Hematopoietic multipotent progenitor cell (in vitro differentiated cells): ENCODE results near the gene PODXL2. TPM values are rescaled to one million over a fixed set of nuclear protein-coding genes. Genes with fewer than 3 reads are reported as not detected.
"Not testable (repeated sequence)": the region's sequence is repeated elsewhere in the genome, so short reads cannot be mapped to it uniquely, and the experiment has no call there.

Experiments
- DNase-seq, 3 donors: peaks; one replicate each; pipeline ENCODE4 v3.0.0-alpha.2; 2011 to 2015; ENCODE audit warnings: low read depth in 2 of 3, low spot score in 2 of 3
- total RNA-seq: library from RNA; depleted of rRNA; stranded (reverse); fragments of >200 nt; gene quantifications from one replicate; pipeline ENCODE4 v1.2.3, GENCODE V29; 2012

Gene PODXL2
- total RNA-seq, 1 donor = 12.4 TPM

DNA sequence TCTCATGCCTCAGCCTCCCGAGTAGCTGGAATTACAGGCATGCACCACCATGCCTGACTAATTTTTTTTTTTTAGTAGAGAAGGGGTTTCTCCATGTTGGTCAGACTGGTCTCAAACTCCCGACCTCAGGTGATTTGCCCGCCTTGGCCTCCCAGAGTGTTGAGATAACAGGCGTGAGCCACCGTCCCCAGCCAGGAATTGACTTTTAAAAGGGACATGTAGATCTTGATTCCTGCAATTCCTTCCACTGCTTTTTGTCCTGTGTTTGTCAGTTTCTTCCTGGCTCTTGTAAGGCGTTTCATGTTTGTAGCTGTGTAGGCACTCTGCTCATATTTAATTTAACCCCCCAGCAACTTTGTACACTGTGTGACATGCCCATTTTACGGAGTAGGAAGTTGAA, 23.4 kb upstream of the PODXL2 start:
- not testable (repeated sequence) for DNase-seq

DNA sequence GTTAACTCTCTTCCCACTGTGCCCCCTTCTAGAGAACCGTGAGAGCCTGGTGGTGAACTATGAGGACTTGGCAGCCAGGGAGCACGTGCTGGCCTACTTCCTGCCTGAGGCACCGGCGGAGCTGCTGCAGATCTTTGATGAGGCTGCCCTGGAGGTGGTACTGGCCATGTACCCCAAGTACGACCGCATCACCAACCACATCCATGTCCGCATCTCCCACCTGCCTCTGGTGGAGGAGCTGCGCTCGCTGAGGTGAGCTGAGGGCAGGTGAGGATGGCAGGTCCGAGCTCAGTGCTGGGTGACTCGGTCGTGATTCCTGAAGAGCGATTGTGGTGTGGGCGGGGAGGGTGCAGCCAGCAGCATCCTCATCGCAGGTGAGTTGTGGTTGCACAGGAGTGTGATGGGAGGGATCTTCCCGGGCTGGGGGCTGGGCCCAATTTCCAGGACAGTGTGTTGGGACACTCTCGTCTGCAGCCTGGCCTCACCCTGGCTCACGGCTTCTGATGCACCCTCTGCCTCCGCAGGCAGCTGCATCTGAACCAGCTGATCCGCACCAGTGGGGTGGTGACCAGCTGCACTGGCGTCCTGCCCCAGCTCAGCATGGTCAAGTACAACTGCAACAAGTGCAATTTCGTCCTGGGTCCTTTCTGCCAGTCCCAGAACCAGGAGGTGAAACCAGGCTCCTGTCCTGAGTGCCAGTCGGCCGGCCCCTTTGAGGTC, 22.7 kb upstream of the PODXL2 start:
- no peak for DNase-seq

DNA sequence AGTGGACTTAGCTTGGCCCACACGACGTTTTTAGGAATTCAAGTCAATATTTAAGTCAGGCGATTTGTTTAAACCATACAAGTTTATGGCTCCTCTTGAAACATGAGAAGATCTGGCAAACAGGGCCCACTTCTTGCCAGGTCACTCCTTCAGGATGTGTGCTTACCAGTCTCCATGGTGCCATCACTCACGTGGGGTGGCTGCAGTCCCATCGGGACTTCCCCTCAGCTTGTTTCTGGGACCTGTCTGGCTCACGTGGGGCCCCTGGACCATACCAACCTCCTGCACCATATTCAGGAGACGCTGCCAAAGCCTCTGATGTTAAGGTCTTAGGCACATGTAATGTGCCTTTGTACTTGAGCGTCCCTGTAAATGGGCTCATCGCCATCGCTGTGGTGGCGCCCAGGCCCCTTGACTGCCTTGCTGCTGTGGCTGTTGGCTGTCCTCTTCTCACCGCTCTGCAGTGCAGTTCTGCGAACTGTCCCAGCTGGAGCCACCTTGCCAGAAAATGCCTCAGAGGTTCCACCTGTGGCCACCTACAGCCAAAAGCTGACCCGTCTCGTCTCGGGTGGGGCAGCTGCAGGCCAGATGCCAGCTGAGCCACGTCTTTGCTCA, 21.9 kb upstream of the PODXL2 start:
- DNase-seq = no peak

DNA sequence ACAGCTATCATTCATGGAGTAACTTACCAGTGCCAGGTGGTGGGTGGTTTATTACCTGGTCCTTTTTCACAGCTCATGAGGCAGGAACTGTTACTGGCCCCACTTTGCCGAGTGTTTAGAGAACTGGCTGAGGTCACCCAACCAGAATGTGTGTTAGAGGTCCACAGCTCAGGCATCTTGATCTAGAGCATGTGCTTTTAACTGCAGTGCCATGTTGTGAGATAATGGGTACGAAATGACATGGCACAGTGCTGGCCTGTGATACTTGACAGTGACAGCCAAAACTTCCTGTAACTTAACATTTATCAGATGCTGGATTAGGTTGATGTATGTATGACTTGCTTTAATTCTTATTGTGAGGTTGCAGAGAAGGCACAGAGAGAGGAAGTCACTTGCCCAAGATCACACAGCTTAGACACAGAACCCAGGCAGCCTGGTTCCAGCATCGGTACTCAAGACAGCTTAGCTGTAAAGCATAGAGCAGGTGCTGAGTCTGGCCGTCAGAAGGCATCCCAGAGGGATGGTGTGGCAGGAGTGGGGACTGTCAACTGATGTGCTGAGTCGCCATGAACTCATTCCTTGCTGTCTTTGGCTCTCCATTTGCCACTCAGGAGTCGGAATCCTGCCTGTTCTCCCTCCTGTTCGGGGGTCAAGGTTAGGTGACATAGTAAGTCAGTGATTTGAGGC, 21.2 kb upstream of the PODXL2 start:
- DNase-seq = no peak

DNA sequence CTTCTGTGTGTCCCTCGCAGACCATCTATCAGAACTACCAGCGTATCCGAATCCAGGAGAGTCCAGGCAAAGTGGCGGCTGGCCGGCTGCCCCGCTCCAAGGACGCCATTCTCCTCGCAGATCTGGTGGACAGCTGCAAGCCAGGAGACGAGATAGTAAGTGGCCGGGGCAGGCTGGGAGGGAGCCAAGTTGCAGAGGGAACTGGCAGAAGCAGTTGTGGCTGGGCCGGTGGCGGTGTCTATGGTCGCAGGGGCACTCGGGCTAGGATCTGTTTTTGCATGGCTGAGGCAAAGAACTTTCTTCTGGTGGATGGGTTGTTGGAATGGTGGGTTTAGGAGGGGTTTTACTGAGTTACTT, 20.6 kb upstream of the PODXL2 start:
- DNase-seq = no peak

DNA sequence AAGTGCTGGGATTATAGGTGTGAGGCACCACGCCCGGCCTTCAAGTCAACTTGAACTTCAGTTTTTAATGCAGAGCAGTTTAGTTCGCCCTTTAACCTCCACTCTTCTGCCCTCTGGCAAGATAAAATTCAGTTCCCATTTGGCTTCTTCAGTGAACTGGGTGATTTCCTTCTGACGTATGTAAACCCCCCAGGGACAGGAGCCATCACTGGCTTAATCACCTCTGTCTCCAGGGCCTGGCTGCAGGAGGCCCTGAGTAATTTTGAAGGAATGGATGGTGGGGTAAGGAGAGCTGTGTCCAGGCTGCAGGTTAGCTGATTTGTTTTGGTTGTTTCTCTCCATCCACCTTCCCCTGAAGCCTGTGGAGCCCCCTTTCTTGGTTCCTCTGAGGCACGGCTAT, 18.9 kb upstream of the PODXL2 start:
- no peak for DNase-seq

DNA sequence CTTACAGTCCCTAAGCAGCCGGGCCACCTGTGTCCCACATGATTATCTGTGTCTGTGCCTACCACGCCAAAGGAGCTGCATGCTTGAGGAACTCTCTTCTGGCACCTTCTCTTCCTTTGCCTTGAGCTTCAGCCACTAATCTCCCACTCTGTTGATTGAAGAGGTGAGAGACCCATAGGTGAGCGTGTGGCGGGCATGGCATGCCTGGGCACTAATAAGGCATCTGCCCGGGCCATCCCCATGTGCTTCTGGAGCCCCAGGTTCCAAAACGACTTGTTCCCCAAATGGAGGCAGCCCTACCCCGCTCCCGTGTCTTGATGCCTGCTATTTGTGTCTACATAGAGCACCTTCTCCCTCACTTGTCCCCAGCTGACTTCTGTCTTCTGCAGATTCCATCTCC, 17.7 kb upstream of the PODXL2 start:
- no peak for DNase-seq

DNA sequence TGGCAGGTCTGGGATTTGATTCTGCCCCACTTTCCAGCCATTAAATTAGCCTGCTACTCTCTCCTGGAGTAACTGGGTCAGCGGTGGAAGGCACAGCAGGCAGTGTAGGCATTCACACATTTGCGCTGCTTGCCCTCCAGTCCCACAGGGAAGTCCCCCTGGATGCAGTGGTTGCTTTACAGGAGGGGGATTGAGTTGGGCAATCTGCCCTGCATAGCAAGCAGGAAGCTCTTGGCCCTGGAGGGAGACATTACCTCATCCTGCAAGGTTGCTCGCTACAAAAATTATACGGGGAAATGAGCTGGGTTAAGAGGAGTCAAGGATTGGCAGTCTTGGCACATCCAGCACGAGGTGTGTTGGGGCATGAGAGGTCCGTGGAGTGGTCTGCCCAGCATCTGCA, 16.0 kb upstream of the PODXL2 start:
- DNase-seq = no peak

DNA sequence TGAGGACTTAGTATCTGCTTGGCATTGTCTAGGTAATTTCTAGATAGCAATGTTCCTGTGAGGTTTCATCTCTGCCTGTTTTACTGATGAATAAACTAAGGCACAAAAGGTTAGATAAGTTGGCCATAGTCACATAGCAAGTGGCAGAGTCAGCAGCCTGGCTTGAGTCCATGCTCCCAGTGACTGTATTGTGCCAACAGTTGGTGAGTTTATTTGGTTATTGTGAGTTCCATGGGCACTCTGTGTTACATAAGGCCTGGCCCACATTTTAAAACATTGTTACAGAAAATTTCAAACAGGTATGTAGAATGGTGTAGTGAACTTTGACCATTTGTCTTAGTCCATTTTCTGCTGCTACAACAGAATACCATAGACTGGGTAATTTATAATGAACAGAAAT, 15.6 kb upstream of the PODXL2 start:
- no peak for DNase-seq

DNA sequence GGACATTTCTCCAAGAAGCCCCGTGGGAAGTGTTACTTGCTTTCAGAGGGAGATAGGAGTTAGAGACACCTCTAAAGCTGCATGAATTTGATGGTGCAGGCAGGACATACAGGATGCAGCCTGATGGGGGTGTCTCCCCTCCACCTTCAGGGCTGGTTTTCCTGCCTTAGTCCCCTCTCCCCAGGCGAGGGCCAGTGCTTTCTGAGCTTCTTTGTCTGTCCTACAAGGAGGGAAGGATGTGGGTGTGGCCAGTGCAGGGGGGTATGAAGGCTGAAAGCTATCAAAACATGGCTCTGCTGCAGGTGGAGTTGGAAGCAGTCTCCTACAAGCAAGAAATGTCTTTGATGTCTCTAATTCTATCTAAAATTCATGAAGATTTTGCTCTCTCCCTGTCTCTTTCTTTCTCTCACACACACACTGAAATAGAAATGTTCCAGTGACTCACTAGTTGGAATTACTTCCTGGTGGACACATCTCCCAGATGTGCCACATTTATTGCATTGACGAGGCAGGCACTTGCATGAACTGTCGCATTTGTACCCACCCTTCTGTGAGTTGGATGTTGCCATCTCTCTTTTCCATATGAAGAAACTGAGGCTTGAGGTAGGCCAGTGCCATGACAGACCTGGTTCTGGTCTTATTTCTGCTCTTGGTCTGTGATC, 13.9 kb upstream of the PODXL2 start:
- DNase-seq = no peak

DNA sequence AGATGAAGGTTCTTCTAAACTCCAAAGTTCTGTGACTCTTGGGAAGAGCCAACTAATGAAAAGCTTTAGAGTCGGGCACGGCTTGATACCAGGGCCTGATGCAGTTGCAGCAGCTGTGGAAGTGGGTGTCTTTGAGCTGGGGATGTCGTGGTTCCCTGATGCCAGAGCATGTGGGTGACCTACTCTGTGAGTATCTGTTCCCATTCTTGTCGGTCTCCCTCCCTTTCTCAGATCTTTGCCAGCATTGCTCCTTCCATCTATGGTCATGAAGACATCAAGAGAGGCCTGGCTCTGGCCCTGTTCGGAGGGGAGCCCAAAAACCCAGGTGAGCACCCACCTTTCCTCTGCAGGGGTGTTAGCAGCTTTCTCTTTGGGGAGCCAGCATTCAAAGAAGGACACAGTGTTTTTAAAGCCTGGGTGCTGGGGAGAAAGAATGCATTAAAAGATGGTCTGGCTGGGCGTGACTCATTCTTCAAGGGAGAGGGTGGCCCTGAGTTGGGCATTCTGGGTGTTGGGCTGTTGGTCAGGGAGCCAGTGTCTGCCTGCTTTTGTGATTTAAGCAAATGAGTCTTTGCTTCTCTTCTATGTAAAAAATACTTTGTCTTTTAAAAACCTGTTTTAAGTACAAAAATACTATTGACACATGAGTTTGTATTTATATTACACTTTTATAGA, 13.2 kb upstream of the PODXL2 start:
- DNase-seq = no peak

DNA sequence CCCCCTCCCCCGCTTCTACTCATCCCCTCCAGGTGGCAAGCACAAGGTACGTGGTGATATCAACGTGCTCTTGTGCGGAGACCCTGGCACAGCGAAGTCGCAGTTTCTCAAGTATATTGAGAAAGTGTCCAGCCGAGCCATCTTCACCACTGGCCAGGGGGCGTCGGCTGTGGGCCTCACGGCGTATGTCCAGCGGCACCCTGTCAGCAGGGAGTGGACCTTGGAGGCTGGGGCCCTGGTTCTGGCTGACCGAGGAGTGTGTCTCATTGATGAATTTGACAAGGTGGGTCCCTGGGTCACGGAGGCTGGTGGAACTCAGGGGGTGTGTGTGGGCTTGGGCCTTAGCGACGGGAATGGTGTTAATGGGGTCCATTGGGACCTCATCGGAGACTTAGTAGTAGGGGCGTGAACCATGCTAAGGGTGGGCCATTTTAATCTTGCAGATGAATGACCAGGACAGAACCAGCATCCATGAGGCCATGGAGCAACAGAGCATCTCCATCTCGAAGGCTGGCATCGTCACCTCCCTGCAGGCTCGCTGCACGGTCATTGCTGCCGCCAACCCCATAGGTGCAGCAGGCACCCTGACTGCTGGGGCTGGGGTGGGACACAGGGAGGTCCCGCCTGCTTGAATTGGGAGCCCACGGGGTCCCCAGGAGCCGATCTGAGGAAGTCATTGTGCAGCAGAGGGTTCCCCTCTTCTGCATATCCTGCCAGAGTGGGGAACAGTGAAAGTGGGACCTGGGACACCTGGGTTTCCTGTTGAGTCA, 12.0 kb upstream of the PODXL2 start:
- no peak for DNase-seq

DNA sequence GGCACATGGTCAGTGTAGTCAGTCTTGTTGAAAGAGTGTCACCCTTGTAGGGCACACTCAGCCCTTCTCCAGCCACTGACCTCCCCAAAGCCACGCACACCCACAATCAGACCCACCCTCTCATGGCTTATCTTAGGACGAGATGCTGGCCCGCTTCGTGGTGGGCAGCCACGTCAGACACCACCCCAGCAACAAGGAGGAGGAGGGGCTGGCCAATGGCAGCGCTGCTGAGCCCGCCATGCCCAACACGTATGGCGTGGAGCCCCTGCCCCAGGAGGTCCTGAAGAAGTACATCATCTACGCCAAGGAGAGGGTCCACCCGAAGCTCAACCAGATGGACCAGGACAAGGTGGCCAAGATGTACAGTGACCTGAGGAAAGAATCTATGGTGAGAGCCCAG, 10.1 kb upstream of the PODXL2 start:
- DNase-seq = no peak

DNA sequence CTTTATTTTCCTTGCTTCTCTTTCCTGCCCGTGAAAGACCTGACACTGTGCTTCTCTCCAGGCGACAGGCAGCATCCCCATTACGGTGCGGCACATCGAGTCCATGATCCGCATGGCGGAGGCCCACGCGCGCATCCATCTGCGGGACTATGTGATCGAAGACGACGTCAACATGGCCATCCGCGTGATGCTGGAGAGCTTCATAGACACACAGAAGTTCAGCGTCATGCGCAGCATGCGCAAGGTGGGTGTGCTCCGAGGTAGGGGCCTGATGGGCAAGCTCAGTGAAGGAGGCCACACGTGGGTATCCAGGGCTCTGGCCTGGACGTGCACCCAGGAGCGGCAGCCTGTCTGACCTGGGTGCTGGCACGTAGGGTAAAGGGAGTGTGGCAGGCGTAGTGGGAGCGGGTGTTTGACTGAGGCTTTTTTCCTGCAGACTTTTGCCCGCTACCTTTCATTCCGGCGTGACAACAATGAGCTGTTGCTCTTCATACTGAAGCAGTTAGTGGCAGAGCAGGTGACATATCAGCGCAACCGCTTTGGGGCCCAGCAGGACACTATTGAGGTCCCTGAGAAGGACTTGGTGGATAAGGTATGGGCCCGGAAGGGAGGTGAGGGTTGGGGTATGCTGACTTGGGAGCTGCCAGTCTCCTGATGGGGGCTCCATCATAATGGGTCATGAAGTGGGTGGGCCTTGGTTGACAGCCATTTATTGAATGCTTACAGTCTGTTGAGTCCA, 8.2 kb upstream of the PODXL2 start:
- no peak for DNase-seq

DNA sequence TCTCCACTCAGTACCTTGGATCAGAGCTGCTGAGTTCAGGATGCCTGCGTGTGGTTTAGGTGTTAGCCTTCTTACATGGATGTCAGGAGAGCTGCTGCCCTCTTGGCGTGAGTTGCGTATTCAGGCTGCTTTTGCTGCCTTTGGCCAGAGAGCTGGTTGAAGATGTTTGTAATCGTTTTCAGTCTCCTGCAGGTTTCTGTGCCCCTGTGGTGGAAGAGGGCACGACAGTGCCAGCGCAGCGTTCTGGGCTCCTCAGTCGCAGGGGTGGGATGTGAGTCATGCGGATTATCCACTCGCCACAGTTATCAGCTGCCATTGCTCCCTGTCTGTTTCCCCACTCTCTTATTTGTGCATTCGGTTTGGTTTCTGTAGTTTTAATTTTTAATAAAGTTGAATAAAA, 7.0 kb upstream of the PODXL2 start:
- no peak for DNase-seq

DNA sequence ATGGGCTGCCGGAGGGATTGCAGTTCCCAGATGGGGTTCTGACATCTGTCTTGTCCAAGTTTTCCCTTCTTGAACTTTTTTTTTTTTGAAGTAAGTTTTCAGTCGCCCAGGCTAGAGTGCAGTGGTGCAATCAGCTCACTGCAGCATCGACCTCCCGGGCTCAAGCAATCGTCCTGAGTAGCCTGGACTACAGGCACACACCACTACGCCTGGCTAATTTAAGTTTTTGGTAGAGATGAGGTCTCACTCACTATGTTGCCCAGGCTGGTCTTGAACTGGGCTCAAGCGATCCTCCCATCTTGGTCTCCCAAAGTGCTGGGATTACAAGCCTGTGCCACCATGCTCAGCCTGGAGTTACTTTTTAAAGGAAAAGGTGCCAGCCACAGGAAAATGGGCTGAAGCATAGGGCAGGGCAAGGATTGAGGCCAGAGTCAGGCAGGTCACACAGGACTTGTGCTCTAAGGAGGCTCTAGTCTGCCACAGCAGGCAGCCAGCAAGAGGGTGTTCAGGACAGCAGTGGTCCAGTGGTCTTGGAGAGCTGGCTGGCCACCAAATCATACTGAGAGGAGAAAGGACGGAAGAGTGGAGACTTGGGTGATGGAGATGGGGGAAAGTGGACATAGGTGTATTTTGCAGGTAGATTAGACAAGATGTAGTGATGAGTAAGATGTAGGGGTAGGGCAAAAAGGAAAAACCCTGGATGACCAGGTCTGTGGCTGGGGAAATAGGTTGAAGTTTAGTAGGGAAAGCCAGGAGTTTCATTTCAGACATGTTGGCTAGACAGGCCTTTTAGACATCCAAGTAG, 6.0 kb upstream of the PODXL2 start:
- no peak for DNase-seq

DNA sequence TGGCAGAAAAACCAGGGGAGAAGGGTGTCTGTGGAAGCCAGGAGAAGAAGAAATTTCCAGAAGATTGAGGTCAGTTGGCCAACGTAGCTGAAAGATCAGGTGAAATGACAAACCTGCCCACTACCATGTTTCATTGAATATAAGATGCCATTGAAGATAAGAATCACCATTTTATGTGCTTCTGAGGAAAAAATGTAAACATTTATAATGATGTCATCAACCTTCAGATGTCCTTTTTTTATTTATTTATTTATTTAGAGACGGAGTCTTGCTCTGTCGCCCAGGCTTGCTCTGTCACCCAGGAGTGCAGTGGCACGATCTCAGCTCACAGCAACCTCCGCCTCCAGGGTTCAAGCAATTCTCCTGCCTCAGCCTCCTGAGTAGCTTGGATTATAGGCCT, 4.9 kb upstream of the PODXL2 start:
- DNase-seq = no peak

DNA sequence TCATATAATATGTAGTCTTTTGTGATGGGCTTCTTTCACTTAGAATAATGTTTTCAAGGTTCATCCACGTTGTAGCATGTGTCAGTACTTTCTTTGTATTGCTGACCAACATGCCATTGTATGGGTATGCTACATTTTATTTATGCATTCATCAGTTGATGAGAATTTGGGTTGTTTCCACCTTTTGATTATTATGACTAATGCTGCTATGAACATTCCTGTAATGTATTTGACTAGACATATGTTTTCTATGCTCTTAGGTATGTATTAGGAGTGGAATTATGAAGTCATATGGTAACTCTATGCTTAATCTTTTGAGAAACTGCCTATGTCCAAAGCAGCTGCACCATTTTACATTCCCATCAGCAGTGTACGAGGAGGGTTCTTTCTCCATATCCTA, 3.2 kb upstream of the PODXL2 start:
- no peak for DNase-seq

DNA sequence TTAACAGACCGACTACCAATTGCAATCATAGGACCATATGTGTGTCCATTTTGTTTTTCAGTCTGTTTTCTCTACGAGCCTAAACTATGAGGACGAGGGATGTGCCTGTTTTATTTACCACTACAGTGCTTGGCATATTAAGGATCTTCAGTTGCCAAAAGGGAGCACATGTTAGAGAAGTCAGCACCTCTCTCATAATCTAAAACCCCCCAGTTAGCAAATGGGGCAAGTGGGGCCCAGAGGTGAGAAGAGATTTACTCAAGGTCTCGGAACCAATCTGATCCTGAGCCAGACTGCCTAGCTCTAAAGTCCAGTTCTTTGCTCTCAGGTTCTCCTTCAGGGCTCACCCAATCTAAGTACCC, 578 bp upstream of the PODXL2 start:
- DNase-seq = no peak
